SU-DHL-6 (cell line): ENCODE results near the gene FBXW8.

Experiments
- H2AFZ ChIP-seq: fragments of 200-600 bp; sonication (generic); 2 replicates; pipeline ENCODE4 v1.6.1; 2014; ENCODE audit warnings: low read depth, mild to moderate bottlenecking, moderate library complexity, mixed read lengths, antibody characterized with exemption, low read length; ENCODE audit not compliant: severe bottlenecking
- H3F3A ChIP-seq: fragments of 200-600 bp; shearing (Covaris generic); 2 replicates; pipeline ENCODE4 v1.6.0; 2016; ENCODE audit warnings: antibody characterized with exemption, mild to moderate bottlenecking; ENCODE audit not compliant: insufficient read depth
- H3K27ac ChIP-seq: fragments of 200-600 bp; sonication (generic); 2 replicates; pipeline ENCODE4 v1.5.1; 2016; ENCODE audit warnings: low read depth, mild to moderate bottlenecking, low read length, moderate library complexity, mixed read lengths
- H3K27me3 ChIP-seq: fragments of 200-600 bp; sonication (generic), shearing (Covaris generic); 2 replicates; pipeline ENCODE4 v1.6.0; 2014; ENCODE audit warnings: mild to moderate bottlenecking, low read length
- H3K36me3 ChIP-seq: fragments of 200-600 bp; sonication (generic); 2 replicates; pipeline ENCODE4 v1.6.1; 2014; ENCODE audit warnings: mild to moderate bottlenecking, low read length, mixed read lengths
- H3K4me2 ChIP-seq: fragments of 300-600, 200-600 bp; shearing (Covaris generic), sonication (generic); 2 replicates; pipeline ENCODE4 v1.6.0; 2014; ENCODE audit warnings: low read length, low read depth, mild to moderate bottlenecking; ENCODE audit not compliant: poor library complexity, severe bottlenecking
- H3K4me3 ChIP-seq: fragments of 200-600 bp; sonication (generic); 2 replicates; pipeline ENCODE4 v1.5.1; 2014; ENCODE audit warnings: antibody characterized with exemption, low read length, mild to moderate bottlenecking, mixed read lengths; ENCODE audit not compliant: insufficient read depth, poor library complexity, severe bottlenecking
- H3K79me2 ChIP-seq: fragments of 200-600 bp; sonication (generic); 2 replicates; pipeline ENCODE4 v1.6.1; 2014; ENCODE audit warnings: mild to moderate bottlenecking, low read length, moderate library complexity; ENCODE audit not compliant: insufficient read depth
- H3K9ac ChIP-seq: fragments of 200-600 bp; sonication (generic); 2 replicates; pipeline ENCODE4 v1.7.0; 2014; ENCODE audit warnings: mild to moderate bottlenecking, low read length
- H3K9me2 ChIP-seq: fragments of 200-600 bp; sonication (generic); replicated peaks from 2 replicates; pipeline ENCODE4 v1.6.1; 2014; ENCODE audit warnings: low read length; ENCODE audit not compliant: insufficient read depth
- H3K9me3 ChIP-seq: fragments of 200-600 bp; sonication (generic); 2 replicates; pipeline ENCODE4 v1.6.1; 2014; ENCODE audit warnings: low read length, mixed read lengths; ENCODE audit not compliant: insufficient read depth
- H4K20me1 ChIP-seq: fragments of 200-600 bp; sonication (generic); 2 replicates; pipeline ENCODE4 v1.6.1; 2014; ENCODE audit warnings: low read depth, mild to moderate bottlenecking, antibody characterized with exemption, low read length, moderate library complexity, mixed read lengths
- EZH2phosphoT487 ChIP-seq: fragments of 200-600 bp; sonication (generic), shearing (Covaris generic); conservative IDR thresholded peaks from 2 replicates; pipeline ENCODE4 v1.6.1; 2018; ENCODE audit warnings: mild to moderate bottlenecking, antibody characterized with exemption, low read length, moderate library complexity, mixed read lengths
- TF ChIP-seq, protein P1 (sequence below): fragments of 200-600 bp; sonication (generic); IDR thresholded peaks from one replicate; pipeline ENCODE4 v1.5.1; 2017; ENCODE audit warnings: antibody characterized with exemption, mild to moderate bottlenecking, low read length, moderate library complexity; ENCODE audit not compliant: insufficient read depth, poor library complexity, severe bottlenecking

The FBXW8 gene

DNA sequence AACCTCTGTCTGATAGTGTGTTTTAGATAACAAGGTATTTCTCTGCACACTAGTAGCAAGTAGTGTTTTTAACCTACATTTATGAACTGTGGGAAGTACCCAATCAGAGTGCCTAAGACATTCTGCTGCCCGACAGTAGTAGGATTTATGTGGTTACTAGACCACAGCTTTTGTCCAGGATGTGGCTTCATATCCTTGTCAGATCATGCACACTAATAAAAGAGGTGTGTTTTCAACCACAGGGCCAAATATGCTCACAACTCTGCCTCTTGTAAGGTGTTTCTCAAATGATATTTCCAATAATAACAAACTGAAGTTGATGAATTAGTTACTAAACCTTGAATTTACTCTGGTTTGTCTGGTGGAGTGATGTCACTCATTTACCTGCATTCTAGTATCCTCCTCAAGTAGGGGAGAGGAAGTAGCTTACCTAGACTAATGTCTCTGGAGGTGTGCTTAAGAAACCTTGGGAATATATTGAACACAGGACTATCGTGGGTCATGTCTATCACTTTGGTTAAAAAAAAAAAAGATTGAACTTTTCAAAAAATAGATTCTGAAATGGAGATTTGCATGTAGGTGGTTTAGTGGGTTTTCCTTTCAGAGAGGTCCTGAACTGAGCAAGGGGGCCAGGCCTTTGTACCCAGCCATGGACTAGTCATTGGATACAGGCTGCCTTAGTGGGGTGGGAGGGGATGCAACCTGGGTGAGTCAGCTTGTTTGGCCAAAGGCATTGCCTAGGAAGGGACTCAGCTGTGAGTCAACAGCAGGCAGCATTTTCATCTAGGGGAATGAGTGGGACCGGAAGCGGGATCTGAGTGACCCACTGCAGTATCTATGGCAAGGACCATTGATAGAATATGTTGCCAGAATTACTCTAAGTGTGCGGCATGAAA is 14.1 kb downstream of the FBXW8 start:
- Histone ChIP-seq H3K4me3 (no peak overlapping the region), H3K9me2 (no peaks in the 10 kb centered on the region), H3F3A (peaks cover 11% of the 10 kb centered on the region; the same call in 1 of the 2 replicates), H2AFZ (no peak overlapping the region), H3K4me2 (peak overlapping the region; percentile 34), H4K20me1 (peaks cover 8% of the 10 kb centered on the region; the same call in 1 of the 2 replicates), H3K27ac (0 out of 2 replicates have a peak overlapping the region, but pooled peaks have one; percentile 24), H3K27me3 (no peaks in the 10 kb centered on the region), H3K79me2 (peaks cover 35% of the 10 kb centered on the region), H3K36me3 (peaks cover 6% of the 10 kb centered on the region; the same call in 1 of the 2 replicates), H3K9me3 (no peaks in the 10 kb centered on the region), H3K9ac (no peak overlapping the region)
- TF ChIP-seq, protein P1, sequence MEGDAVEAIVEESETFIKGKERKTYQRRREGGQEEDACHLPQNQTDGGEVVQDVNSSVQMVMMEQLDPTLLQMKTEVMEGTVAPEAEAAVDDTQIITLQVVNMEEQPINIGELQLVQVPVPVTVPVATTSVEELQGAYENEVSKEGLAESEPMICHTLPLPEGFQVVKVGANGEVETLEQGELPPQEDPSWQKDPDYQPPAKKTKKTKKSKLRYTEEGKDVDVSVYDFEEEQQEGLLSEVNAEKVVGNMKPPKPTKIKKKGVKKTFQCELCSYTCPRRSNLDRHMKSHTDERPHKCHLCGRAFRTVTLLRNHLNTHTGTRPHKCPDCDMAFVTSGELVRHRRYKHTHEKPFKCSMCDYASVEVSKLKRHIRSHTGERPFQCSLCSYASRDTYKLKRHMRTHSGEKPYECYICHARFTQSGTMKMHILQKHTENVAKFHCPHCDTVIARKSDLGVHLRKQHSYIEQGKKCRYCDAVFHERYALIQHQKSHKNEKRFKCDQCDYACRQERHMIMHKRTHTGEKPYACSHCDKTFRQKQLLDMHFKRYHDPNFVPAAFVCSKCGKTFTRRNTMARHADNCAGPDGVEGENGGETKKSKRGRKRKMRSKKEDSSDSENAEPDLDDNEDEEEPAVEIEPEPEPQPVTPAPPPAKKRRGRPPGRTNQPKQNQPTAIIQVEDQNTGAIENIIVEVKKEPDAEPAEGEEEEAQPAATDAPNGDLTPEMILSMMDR: no peak
- TF ChIP-seq EZH2phosphoT487: no peak

DNA sequence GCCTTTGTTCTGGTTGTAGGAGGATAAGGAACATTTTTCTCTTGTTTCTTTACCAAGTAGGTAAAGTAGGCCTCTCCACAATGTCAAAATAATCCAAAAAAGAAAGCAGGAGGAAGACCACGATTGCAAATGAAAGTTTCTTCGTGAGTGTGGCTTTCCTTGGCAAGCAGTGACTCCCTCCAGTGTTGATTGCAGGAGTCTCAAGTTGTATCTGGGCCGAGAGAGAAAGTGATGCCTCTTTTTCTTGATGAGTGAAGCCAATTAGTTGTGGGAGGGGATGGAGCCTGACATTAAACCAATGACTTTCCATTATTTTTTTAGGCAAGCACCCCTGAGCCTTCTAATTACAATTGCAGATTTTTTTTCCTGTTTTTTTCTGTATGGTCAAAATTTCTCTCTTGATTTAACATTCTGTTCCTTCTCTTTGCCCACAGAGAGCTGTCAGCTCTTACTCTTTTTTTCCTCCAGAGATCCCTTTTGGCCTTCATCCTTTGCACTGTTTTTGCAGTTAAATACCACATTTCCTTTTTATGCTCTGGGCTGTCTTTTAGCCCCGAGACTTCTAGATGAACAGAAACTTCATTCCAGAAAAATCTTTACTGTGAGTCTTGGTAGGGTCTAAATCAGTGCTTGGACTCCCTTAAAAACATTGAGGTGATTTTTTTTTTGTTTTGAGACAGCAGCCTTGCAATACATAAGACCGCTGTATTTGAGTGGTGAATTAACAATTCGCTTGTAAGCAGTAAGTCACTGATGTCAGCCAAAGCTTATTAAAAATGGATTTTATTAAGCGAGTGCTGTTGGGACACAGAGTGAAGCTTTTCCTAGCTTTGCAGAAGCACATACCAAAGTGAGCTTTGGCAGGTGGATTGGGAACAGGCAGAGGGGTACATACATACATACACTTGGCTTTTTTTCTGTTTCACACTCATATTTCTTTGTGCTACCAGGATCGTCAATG is 15.8 kb downstream of the FBXW8 start:
- H3K36me3 ChIP-seq: peaks cover 7% of the 10 kb centered on the region; the same call in 1 of the 2 replicates
- H3K4me2 ChIP-seq: no peak overlapping the region
- no peak overlapping the region for H2AFZ ChIP-seq
- no peak for TF ChIP-seq EZH2phosphoT487
- TF ChIP-seq, protein P1: no peak
- no peaks in the 10 kb centered on the region for H3K9me2 ChIP-seq
- no peaks in the 10 kb centered on the region for H3K9me3 ChIP-seq
- H3F3A ChIP-seq: peaks cover 13% of the 10 kb centered on the region; the same call in 1 of the 2 replicates
- no peaks in the 10 kb centered on the region for H3K27me3 ChIP-seq
- no peak overlapping the region for H3K4me3 ChIP-seq
- no peak overlapping the region for H3K9ac ChIP-seq
- H4K20me1 ChIP-seq: peaks cover 8% of the 10 kb centered on the region; the same call in 1 of the 2 replicates
- peaks cover 21% of the 10 kb centered on the region; the same call in 1 of the 2 replicates for H3K79me2 ChIP-seq
- no peak overlapping the region for H3K27ac ChIP-seq

DNA sequence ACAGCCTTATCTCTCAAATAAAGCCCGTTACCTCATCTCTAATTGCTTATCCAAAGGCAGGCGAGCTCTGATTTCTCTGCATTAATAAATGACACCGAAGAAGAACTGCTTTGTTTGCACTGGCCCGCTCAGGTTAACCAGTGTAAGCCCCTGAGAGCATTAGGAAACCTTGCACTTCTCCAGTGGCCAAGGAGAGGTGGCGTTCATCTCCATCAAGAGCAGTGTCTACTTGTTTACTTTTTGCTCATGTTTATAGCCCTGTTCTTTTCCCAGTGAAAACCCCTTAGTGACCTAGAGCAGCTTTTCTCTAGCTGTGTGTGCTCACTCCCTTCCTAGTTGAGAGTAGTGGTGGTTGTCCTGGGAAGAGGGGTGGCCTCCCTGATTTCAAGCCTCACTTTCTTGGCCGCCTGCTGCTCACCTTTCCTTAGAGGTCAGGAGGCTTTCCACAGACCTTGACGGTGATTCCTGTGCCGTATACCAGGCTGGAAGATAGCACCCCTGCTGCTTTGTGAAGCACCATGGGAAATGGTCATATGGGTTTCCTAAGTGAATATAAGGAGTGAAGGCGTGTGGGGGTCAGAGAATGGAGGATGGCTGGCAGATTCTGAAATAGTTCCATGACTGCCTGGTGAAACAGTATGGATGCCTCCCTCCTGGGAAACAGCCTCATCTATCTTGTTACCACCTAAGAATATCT is 16.6 kb downstream of the FBXW8 start:
- H3F3A ChIP-seq: peaks cover 8% of the 10 kb centered on the region; the same call in 1 of the 2 replicates
- H3K79me2 ChIP-seq: peaks cover 27% of the 10 kb centered on the region; the same call in 1 of the 2 replicates
- no peaks in the 10 kb centered on the region for H3K9me2 ChIP-seq
- H4K20me1 ChIP-seq: peaks cover 8% of the 10 kb centered on the region; the same call in 1 of the 2 replicates
- H3K9ac ChIP-seq: no peak overlapping the region
- H3K4me2 ChIP-seq: no peak overlapping the region
- no peak for TF ChIP-seq EZH2phosphoT487
- TF ChIP-seq, protein P1: no peak
- peaks cover 3% of the 10 kb centered on the region; the same call in 1 of the 2 replicates for H3K36me3 ChIP-seq
- no peak overlapping the region for H3K4me3 ChIP-seq
- H2AFZ ChIP-seq: no peak overlapping the region
- no peaks in the 10 kb centered on the region for H3K27me3 ChIP-seq
- H3K27ac ChIP-seq: no peak overlapping the region
- H3K9me3 ChIP-seq: no peaks in the 10 kb centered on the region
